GM23338 (cell line): ENCODE data around the gene SESN3. TPM values are rescaled to one million over a fixed set of nuclear protein-coding genes. Genes with fewer than 3 reads are reported as not detected.

Experiments
- ATAC-seq: fragments of 200-7000 bp; cut with Tn5 transposase; 3 replicates; pipeline ENCODE4 v1.9.1; 2020
- DNase-seq: peaks from one replicate; pipeline ENCODE4 v3.0.0-alpha.2; 2015; ENCODE audit warnings: low spot score
- H2AFZ ChIP-seq: fragments of 200-600 bp; sonication (generic); 2 replicates; pipeline ENCODE4 v1.8.0; 2016; ENCODE audit warnings: antibody characterized with exemption, mild to moderate bottlenecking, moderate library complexity
- H3F3A ChIP-seq: fragments of 200-600 bp; sonication (generic); replicated peaks from 2 replicates; pipeline ENCODE4 v1.8.0; 2017; ENCODE audit warnings: antibody characterized with exemption, mixed run types, low read depth
- H3K27ac ChIP-seq: fragments of 200-600 bp; sonication (generic); 2 replicates; pipeline ENCODE4 v1.6.1; 2016; ENCODE audit warnings: low read depth
- H3K27me3 ChIP-seq: fragments of 200-600 bp; sonication (generic); 2 replicates; pipeline ENCODE4 v1.8.0; 2016; ENCODE audit warnings: mild to moderate bottlenecking, mixed run types, moderate library complexity; ENCODE audit not compliant: insufficient read depth
- H3K36me3 ChIP-seq: fragments of 200-600 bp; sonication (generic); 2 replicates; pipeline ENCODE4 v1.8.0; 2016; ENCODE audit warnings: mild to moderate bottlenecking; ENCODE audit not compliant: insufficient read depth
- H3K4me1 ChIP-seq: fragments of 200-600 bp; sonication (generic); 2 replicates; pipeline ENCODE4 v1.8.0; 2016; ENCODE audit warnings: mild to moderate bottlenecking, moderate library complexity; ENCODE audit not compliant: insufficient read depth
- H3K4me2 ChIP-seq: fragments of 200-600 bp; sonication (generic); 2 replicates; pipeline ENCODE4 v1.7.1; 2017; ENCODE audit warnings: mixed run types
- H3K4me3 ChIP-seq: fragments of 200-600 bp; sonication (generic); 2 replicates; pipeline ENCODE4 v1.6.1; 2016; ENCODE audit warnings: mixed run types
- H3K79me2 ChIP-seq: fragments of 200-600 bp; sonication (generic); replicated peaks from 2 replicates; pipeline ENCODE4 v1.8.0; 2017; ENCODE audit warnings: mild to moderate bottlenecking; ENCODE audit not compliant: insufficient read depth
- H3K9me2 ChIP-seq: fragments of 200-600 bp; sonication (generic); 2 replicates; pipeline ENCODE4 v1.8.0; 2017; ENCODE audit not compliant: insufficient read depth
- H4K20me1 ChIP-seq: fragments of 200-600 bp; sonication (generic); replicated peaks from 2 replicates; pipeline ENCODE4 v1.8.0; 2017; ENCODE audit warnings: mild to moderate bottlenecking; ENCODE audit not compliant: insufficient read depth
- H3K27ac Mint-ChIP-seq: 2 replicates; pipeline ENCODE4 v1.8.0; 2020; ENCODE audit warnings: inconsistent platforms, mild to moderate bottlenecking, moderate library complexity, mixed read lengths
- H3K27me3 Mint-ChIP-seq: 3 replicates; pipeline ENCODE4 v1.8.0; 2022; ENCODE audit warnings: low read depth, mild to moderate bottlenecking, moderate library complexity, mixed read lengths, inconsistent platforms; ENCODE audit not compliant: insufficient read depth, poor library complexity
- H3K36me3 Mint-ChIP-seq: 3 replicates; pipeline ENCODE4 v1.8.0; 2021; ENCODE audit warnings: low read depth, mild to moderate bottlenecking, inconsistent platforms, moderate library complexity, mixed read lengths
- H3K4me1 Mint-ChIP-seq: 3 replicates; pipeline ENCODE4 v1.8.0; 2020; ENCODE audit warnings: mild to moderate bottlenecking, inconsistent platforms, mixed read lengths
- H3K4me3 Mint-ChIP-seq: 3 replicates; pipeline ENCODE4 v1.8.0; 2021; ENCODE audit warnings: moderate library complexity, mild to moderate bottlenecking, inconsistent platforms, mixed read lengths
- H3K9me3 Mint-ChIP-seq: 3 replicates; pipeline ENCODE4 v1.8.0; 2020; ENCODE audit warnings: moderate library complexity, mild to moderate bottlenecking, inconsistent platforms, mixed read lengths
- CREB1 ChIP-seq: fragments of 250-450 bp; sonication (Bioruptor Pico); IDR thresholded peaks from 2 replicates; pipeline ENCODE4 v1.5.0; 2020; ENCODE audit warnings: low read depth, mild to moderate bottlenecking, moderate library complexity
- ETS1 ChIP-seq: IDR thresholded peaks from 2 replicates; pipeline ENCODE4 v1.6.1; 2016; ENCODE audit warnings: antibody characterized with exemption
- JUNB ChIP-seq: IDR thresholded peaks from one replicate; pipeline ENCODE4 v1.6.1; 2016; ENCODE audit warnings: antibody characterized with exemption; ENCODE audit not compliant: unreplicated experiment
- NANOG ChIP-seq: IDR thresholded peaks from 2 replicates; pipeline ENCODE4 v1.6.1; 2016; ENCODE audit warnings: antibody characterized with exemption, borderline replicate concordance
- POLR2AphosphoS5 ChIP-seq: IDR thresholded peaks from 2 replicates; pipeline ENCODE4 v1.6.1; 2016; ENCODE audit warnings: antibody characterized with exemption, low read depth
- STAT1 ChIP-seq: IDR thresholded peaks from one replicate; pipeline ENCODE4 v1.6.1; 2016; ENCODE audit warnings: antibody characterized with exemption; ENCODE audit not compliant: unreplicated experiment
- ZNF114 ChIP-seq: fragments of 250-450 bp; sonication (Bioruptor Pico); IDR thresholded peaks from 2 replicates; pipeline ENCODE4 v1.5.0; 2020; ENCODE audit warnings: mild to moderate bottlenecking, moderate library complexity
- ZNF331 ChIP-seq: fragments of 250-450 bp; sonication (Bioruptor Pico); IDR thresholded peaks from 2 replicates; pipeline ENCODE4 v1.5.0; 2020; ENCODE audit warnings: low read depth, mild to moderate bottlenecking, moderate library complexity
- ZNF462 ChIP-seq: fragments of 250-450 bp; sonication (Bioruptor Pico); IDR thresholded peaks from 2 replicates; pipeline ENCODE4 v1.5.0; 2020; ENCODE audit warnings: mild to moderate bottlenecking, moderate library complexity
- polyA plus RNA-seq: library from polyadenylated mRNA; unstranded; fragments of >200 nt; fragmentation: Nextera tagmentation; extraction: Ambion mirVana; gene quantifications from 2 replicates; pipeline ENCODE4 v1.2.1, GENCODE V29; 2016
- total RNA-seq: library from RNA; depleted of rRNA; stranded (reverse); fragments of >200 nt; shearing (Covaris generic); gene quantifications from 2 replicates; pipeline ENCODE4 v1.2.3, GENCODE V29; 2014

The SESN3 gene
- total and polyA plus RNA-seq, 2 experiments from 2014 or later, result 5.5 to 30.5 TPM

- no peaks in the 10 kb centered on the region for H3K4me1 ChIP-seq
- H3K36me3 ChIP-seq, result no peaks in the 10 kb centered on the region
- H3F3A ChIP-seq, result no peaks in the 10 kb centered on the region
- TF ChIP-seq POLR2AphosphoS5 (no peak), ZNF114 (no peak), STAT1 (no peak), CREB1 (CRISPR knock-in tag) (no peak), ZNF331 (CRISPR knock-in tag) (no peak), JUNB (no peak), ETS1 (no peak), NANOG (no peak), ZNF462 (CRISPR knock-in tag) (no peak)
- Mint-ChIP-seq H3K9me3 (no peaks in the 10 kb centered on the region), H3K27ac (no peak overlapping the region), H3K4me1 (no peaks in the 10 kb centered on the region), H3K36me3 (peaks cover 4% of the 10 kb centered on the region; the same call in 1 of the 3 replicates), H3K4me3 (no peak overlapping the region), H3K27me3 (no peaks in the 10 kb centered on the region)
- no peaks in the 10 kb centered on the region for H3K79me2 ChIP-seq
- no peaks in the 10 kb centered on the region for H3K9me2 ChIP-seq
- H3K4me3 ChIP-seq, result no peak overlapping the region
- no peak overlapping the region for H3K4me2 ChIP-seq
- ATAC-seq (no peak), DNase-seq (no peak)
- H4K20me1 ChIP-seq, result no peaks in the 10 kb centered on the region
- no peak overlapping the region for H3K27ac ChIP-seq
- H3K27me3 ChIP-seq, result no peaks in the 10 kb centered on the region
- no peak overlapping the region for H2AFZ ChIP-seq
Measured at GRCh38 chr11:95182397-95182796, 48.6 kb downstream of the SESN3 start.
